ENCODE data around the gene RHOBTB1.

- TF ChIP-seq CTCF (IDR thresholded peaks at IDR 0.05; ENCODE audit: low read depth, low read length) (no peak), EZH2phosphoT487 (IDR thresholded peaks at IDR 0.05; ENCODE audit: low read depth) (no peak)
These were observed 87.6 kb downstream of the RHOBTB1 start for GRCh38 chr10:60856405-60856804.
